Kidney epithelial cell (primary cell): ENCODE measurements around the gene ARHGAP12. TPM values are rescaled to one million over a fixed set of nuclear protein-coding genes. Genes with fewer than 3 reads are reported as not detected.

Experiments used
- DNase-seq: peaks from one replicate; pipeline ENCODE4 v3.0.0-alpha.2; 2010; ENCODE audit warnings: low read depth
- H3K27me3 ChIP-seq: 2 replicates; pipeline ENCODE4 v1.6.0; 2011; ENCODE audit warnings: low read length; ENCODE audit not compliant: control insufficient read depth, insufficient read depth
- H3K36me3 ChIP-seq: 2 replicates; pipeline ENCODE4 v1.5.1; 2011; ENCODE audit warnings: low read length; ENCODE audit not compliant: control insufficient read depth, insufficient read depth
- H3K4me3 ChIP-seq: 2 replicates; pipeline ENCODE4 v1.5.1; 2011; ENCODE audit warnings: low read depth, mild to moderate bottlenecking, control low read depth, low read length
- total RNA-seq: library from RNA; depleted of rRNA; stranded (reverse); fragments of >200 nt; gene quantifications from 2 replicates; pipeline ENCODE4 v1.2.3, GENCODE V29; 2015
- TF ChIP-seq, protein P1 (sequence below): IDR thresholded peaks from 2 replicates; pipeline ENCODE4 v1.5.1; 2011; ENCODE audit warnings: mild to moderate bottlenecking, moderate library complexity, low read length, control low read depth, inconsistent platforms; ENCODE audit not compliant: insufficient read depth, poor library complexity, severe bottlenecking

Gene ARHGAP12, protein sequence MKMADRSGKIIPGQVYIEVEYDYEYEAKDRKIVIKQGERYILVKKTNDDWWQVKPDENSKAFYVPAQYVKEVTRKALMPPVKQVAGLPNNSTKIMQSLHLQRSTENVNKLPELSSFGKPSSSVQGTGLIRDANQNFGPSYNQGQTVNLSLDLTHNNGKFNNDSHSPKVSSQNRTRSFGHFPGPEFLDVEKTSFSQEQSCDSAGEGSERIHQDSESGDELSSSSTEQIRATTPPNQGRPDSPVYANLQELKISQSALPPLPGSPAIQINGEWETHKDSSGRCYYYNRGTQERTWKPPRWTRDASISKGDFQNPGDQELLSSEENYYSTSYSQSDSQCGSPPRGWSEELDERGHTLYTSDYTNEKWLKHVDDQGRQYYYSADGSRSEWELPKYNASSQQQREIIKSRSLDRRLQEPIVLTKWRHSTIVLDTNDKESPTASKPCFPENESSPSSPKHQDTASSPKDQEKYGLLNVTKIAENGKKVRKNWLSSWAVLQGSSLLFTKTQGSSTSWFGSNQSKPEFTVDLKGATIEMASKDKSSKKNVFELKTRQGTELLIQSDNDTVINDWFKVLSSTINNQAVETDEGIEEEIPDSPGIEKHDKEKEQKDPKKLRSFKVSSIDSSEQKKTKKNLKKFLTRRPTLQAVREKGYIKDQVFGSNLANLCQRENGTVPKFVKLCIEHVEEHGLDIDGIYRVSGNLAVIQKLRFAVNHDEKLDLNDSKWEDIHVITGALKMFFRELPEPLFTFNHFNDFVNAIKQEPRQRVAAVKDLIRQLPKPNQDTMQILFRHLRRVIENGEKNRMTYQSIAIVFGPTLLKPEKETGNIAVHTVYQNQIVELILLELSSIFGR
- 22.8 and 38.7 TPM in 2 replicates for total RNA-seq

DNA sequence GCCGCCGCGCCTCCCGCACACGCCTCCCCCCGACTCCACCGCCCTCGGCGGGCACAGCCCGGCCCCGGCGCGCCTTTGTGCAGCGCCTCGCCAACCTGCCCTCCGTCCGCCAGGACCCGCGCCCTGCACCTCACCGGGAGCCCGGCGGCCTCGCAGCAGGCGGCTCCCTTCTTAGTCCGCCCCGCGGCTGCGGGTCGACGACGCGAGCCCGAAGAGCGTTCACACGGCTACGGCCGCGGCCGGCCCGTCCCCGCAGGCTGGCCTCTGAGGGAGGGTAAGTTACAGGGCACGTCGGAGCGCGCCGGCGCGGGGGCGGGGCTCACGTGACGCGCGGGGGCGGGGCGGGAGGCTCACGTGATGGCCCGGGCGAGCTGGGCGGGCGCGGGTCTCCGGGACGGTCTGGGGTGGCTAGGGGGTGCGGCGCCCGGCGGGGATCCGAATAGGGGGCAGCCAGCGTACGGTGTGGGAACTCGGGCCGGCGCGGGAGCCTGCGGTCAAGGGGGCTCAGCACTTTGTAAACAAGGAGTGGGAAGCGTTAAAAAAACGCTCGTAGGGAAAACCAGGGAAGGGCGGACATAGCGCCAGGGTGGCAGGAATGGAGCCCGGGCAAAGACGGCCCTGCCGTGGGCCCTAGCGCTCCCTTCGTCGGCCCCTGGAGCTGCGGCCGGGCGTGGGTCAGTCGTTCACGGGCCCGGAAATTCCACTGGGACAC lies at the start of gene ARHGAP12:
Gene ARHGAP12, minus strand, starts transcription at position 283 of the 712 bp plus-strand sequence. CDS start 19,976 bp downstream, outside the sequence.
- TF ChIP-seq, protein P1, sequence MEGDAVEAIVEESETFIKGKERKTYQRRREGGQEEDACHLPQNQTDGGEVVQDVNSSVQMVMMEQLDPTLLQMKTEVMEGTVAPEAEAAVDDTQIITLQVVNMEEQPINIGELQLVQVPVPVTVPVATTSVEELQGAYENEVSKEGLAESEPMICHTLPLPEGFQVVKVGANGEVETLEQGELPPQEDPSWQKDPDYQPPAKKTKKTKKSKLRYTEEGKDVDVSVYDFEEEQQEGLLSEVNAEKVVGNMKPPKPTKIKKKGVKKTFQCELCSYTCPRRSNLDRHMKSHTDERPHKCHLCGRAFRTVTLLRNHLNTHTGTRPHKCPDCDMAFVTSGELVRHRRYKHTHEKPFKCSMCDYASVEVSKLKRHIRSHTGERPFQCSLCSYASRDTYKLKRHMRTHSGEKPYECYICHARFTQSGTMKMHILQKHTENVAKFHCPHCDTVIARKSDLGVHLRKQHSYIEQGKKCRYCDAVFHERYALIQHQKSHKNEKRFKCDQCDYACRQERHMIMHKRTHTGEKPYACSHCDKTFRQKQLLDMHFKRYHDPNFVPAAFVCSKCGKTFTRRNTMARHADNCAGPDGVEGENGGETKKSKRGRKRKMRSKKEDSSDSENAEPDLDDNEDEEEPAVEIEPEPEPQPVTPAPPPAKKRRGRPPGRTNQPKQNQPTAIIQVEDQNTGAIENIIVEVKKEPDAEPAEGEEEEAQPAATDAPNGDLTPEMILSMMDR: no peak
- no peaks in the 10 kb centered on the region for H3K27me3 ChIP-seq
- DNase-seq: peak; percentile 37
- H3K4me3 ChIP-seq: peak within 1 kb of the TSS; percentile 91
- H3K36me3 ChIP-seq: no peaks in the 10 kb centered on the region

DNA sequence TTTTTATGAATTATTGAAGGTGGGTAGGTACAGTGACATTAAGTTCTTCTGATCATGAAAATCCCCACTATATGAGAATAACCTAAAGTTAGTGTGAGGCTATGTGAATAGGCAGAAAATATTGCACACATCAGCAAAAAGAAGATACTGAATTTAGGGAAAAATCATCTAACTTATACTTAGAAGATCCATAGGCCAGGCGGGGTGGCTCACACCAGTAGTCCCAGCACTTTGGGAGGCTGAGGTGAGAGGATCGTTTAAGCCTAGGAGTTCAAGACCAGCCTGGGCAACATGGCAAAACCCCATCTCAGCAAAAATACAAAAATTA lies 49.5 kb upstream of the ARHGAP12 start:
- Histone ChIP-seq H3K36me3 (no peaks in the 10 kb centered on the region), H3K4me3 (no peak overlapping the region), H3K27me3 (no peaks in the 10 kb centered on the region)
- TF ChIP-seq, protein P1: no peak
- DNase-seq: no peak

DNA sequence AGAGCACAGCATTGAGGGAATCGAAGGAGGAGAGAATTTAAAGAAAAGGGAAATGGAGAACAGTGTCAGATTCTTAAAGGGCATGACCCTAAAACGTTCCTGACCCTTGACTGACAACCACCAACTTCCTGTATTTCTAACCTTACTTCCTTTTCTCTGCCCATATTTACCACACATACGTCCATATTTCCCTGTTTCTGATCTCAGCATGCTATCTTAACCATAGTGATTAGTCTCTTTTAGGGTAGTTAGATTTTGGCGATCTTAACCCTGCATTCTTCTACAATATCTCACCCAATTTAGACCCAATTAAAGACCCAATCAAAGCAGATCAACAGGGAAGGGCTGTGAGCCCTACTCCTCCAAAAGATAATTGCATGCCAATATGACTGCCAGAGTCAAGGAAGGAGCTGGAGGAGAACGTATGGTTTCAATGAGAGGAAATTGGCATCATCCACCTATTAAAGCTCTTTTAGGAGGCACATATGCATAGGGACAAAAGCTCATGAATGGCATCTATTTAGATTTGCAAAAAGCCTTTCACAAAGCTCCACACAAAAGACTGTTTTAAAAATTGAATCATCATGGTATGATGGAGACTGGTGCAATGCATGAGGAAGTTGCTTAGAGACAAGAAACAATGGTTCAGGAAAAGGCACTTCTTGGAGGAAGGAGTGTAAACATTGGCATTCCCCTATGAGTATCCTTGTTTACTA lies 49.0 kb upstream of the ARHGAP12 start:
- no peak overlapping the region for H3K4me3 ChIP-seq
- DNase-seq: peak; percentile 21
- H3K27me3 ChIP-seq: no peaks in the 10 kb centered on the region
- no peaks in the 10 kb centered on the region for H3K36me3 ChIP-seq
- TF ChIP-seq, protein P1: no peak

DNA sequence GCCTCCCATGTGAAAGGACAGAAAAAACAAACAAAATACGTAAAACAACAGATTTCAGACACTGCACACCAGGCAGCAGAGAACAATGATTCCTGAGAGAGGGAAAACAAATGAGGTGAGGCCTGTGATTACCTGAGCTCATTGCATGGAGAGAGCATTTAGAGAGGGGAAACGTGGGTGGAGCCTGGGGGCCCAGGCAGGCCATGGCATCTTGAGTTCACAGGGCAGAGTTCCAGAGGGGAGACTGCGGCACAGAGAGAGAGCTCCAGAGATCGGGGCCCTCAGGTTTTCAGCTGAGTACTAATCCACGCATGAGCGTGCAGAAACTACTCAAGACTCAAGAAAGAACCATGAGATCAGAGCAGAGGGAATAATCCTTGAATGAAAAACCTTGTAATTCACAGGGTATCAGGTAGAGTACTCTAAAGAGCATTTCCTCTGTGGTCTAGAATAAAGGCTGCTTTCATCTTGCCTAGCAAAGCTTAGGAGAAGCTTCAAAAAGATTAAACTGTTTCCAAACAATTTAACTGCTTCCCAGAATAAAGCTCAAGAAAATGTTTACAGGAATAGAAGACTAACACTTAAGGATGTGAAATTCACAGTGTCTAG lies 46.6 kb upstream of the ARHGAP12 start:
- Histone ChIP-seq H3K36me3 (no peaks in the 10 kb centered on the region), H3K4me3 (no peak overlapping the region)
- TF ChIP-seq, protein P1: no peak

DNA sequence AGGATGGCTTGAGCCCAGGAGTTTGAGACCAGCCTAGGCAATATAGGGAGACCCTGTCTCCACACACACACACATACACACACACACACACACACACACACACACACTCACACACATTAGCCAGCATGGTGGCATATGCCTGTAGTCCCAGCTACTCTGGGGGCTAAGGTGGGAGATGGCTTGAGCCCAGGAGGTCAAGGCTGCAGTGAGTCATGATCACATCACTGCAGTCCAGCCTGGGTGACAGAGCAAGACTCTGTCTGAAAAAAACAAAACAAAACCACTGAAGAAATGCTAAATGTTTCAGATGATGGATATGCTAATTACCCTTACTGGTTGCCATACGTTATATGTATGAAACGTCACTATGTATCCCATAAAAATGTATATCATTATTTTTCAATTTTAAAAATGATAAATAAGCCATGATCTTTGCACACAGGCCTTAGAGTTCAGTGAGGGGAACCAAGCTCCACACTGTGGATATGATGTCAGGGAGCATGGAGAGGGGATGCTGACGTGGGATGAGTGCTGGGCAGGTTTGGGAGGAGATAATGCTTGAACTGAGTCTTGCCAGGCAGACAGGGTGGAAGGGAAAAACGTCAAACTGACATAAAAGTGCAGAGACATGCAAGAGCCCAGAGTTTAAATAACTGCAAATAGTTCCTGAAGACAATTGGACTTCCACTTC lies 45.9 kb upstream of the ARHGAP12 start:
- Histone ChIP-seq H3K27me3 (no peaks in the 10 kb centered on the region), H3K4me3 (no peak overlapping the region), H3K36me3 (no peaks in the 10 kb centered on the region)
- TF ChIP-seq, protein P1: no peak
- peak; percentile 9 for DNase-seq

More for the DNA sequence above, 46.6 kb upstream of the ARHGAP12 start:
- no peaks in the 10 kb centered on the region for H3K27me3 ChIP-seq
- no peak for DNase-seq
